Mucosa of stomach (tissue), 1 donor: Measurements from ENCODE around the gene IFT27.

ENCODE experiments used
- H3K27me3 ChIP-seq: one replicate; pipeline ENCODE4 v1.7.0; 2013; ENCODE audit warnings: mild to moderate bottlenecking, low read length; ENCODE audit not compliant: control insufficient read depth, insufficient read depth
- H3K36me3 ChIP-seq: one replicate; pipeline ENCODE4 v1.7.0; 2013; ENCODE audit warnings: low read length; ENCODE audit not compliant: control insufficient read depth, insufficient read depth
- H3K4me1 ChIP-seq: one replicate; pipeline ENCODE4 v1.7.0; 2013; ENCODE audit warnings: mild to moderate bottlenecking, low read length; ENCODE audit not compliant: control insufficient read depth, insufficient read depth
- H3K4me3 ChIP-seq: one replicate; pipeline ENCODE4 v1.7.0; 2013; ENCODE audit warnings: low read length
- H3K9ac ChIP-seq: one replicate; pipeline ENCODE4 v1.7.0; 2013; ENCODE audit warnings: mild to moderate bottlenecking, low read length, moderate library complexity
- H3K9me3 ChIP-seq: one replicate; pipeline ENCODE4 v1.7.0; 2013; ENCODE audit warnings: mild to moderate bottlenecking, low read length, moderate library complexity; ENCODE audit not compliant: control insufficient read depth
- donor health status: Pancreatic carcinoma.

Gene IFT27

DNA sequence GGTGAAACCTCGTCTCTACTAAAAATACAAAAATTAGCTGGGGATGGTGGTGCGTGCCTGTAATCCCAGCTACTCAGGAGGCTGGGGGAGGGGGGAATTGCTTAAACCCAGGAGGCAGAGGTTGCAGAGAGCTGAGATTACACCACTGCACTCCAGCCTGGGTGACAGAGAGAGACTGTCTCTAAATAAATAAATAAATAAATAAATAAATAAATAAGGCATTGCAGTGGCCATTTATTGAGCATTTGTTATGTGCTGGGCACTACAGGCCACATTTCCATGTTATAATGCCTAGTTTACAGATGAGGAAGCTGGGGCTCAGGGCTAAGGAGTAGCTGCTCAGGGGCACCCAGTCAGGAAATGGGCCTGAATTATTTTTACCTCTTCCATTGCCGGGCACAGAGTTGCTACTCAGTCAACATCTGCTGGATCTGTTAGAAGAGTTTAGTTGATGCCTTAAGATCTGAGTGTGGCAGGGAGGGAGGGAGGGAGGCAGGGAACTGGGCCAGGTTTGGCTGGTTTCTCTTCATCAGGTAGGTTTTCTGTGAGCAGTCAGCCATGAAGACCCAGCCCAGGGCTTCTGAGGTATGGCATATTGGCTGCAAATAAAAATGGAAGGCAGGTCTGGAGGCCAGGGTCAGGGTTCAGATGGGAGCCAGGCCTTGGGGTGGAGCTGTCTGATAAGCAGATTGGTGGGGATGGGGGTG lies 35.3 kb upstream of the IFT27 start:
- Histone ChIP-seq H3K4me3 (no peak overlapping the region), H3K4me1 (no peaks in the 10 kb centered on the region), H3K27me3 (peaks cover 30% of the 10 kb centered on the region), H3K9me3 (no peaks in the 10 kb centered on the region), H3K36me3 (no peaks in the 10 kb centered on the region), H3K9ac (no peak overlapping the region)

- H3K9ac ChIP-seq: no peak overlapping the region
- no peaks in the 10 kb centered on the region for H3K4me1 ChIP-seq
- peaks cover 20% of the 10 kb centered on the region for H3K27me3 ChIP-seq
- H3K4me3 ChIP-seq: no peak overlapping the region
- H3K9me3 ChIP-seq: no peaks in the 10 kb centered on the region
- no peaks in the 10 kb centered on the region for H3K36me3 ChIP-seq
Measured at GRCh38 chr22:36809351-36809750, 33.4 kb upstream of the IFT27 start.

- H3K4me1 ChIP-seq: no peaks in the 10 kb centered on the region
Measured at GRCh38 chr22:36808721-36809344, 32.9 kb upstream of the IFT27 start.

GRCh38 chr22:36807627-36808026 lies 31.7 kb upstream of the IFT27 start:
- Histone ChIP-seq H3K9me3 (no peaks in the 10 kb centered on the region), H3K4me1 (no peaks in the 10 kb centered on the region), H3K27me3 (peaks cover 8% of the 10 kb centered on the region), H3K4me3 (no peak overlapping the region), H3K9ac (no peak overlapping the region), H3K36me3 (no peaks in the 10 kb centered on the region)

More at GRCh38 chr22:36808721-36809344, 32.9 kb upstream of the IFT27 start:
- no peaks in the 10 kb centered on the region for H3K36me3 ChIP-seq
- H3K27me3 ChIP-seq: peaks cover 14% of the 10 kb centered on the region
- H3K4me3 ChIP-seq: no peak overlapping the region
- no peaks in the 10 kb centered on the region for H3K9me3 ChIP-seq
- H3K9ac ChIP-seq: no peak overlapping the region

DNA sequence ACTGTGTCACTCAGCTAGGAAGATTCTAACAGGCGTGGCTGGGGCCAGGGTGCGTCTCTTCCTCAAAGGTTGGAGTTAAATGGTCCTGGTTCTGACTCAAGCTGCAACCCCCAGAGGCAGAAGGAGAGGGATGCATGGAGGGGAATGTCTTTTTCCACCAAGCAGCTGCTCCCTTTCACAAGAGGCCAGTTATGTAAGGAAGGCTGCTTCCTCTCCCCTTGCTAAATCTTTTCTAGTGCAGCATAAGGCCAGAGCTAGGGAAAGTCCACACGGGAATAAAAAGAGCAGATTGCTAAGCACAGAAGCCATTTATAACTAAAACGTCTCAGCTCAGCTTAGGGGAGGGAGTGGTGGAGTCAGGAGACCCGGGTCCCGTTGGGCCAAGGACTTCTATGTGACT lies 30.9 kb upstream of the IFT27 start:
- H3K4me1 ChIP-seq: no peaks in the 10 kb centered on the region
- H3K4me3 ChIP-seq: no peak overlapping the region
- no peaks in the 10 kb centered on the region for H3K9me3 ChIP-seq
- no peak overlapping the region for H3K9ac ChIP-seq
- peaks cover 8% of the 10 kb centered on the region for H3K27me3 ChIP-seq
- no peaks in the 10 kb centered on the region for H3K36me3 ChIP-seq

GRCh38 chr22:36803358-36803757 lies 27.4 kb upstream of the IFT27 start:
- no peak overlapping the region for H3K4me3 ChIP-seq
- H3K9me3 ChIP-seq: no peaks in the 10 kb centered on the region
- H3K36me3 ChIP-seq: no peaks in the 10 kb centered on the region
- peaks cover 13% of the 10 kb centered on the region for H3K27me3 ChIP-seq
- no peaks in the 10 kb centered on the region for H3K4me1 ChIP-seq
- no peak overlapping the region for H3K9ac ChIP-seq

- H3K27me3 ChIP-seq: peaks cover 4% of the 10 kb centered on the region
Measured at GRCh38 chr22:36798674-36799066, 22.8 kb upstream of the IFT27 start.

GRCh38 chr22:36797911-36798673 lies 22.2 kb upstream of the IFT27 start:
- Histone ChIP-seq H3K4me1 (no peaks in the 10 kb centered on the region), H3K9ac (no peak overlapping the region), H3K4me3 (no peak overlapping the region), H3K36me3 (no peaks in the 10 kb centered on the region), H3K9me3 (no peaks in the 10 kb centered on the region), H3K27me3 (peaks cover 4% of the 10 kb centered on the region)

More at GRCh38 chr22:36798674-36799066, 22.8 kb upstream of the IFT27 start:
- Histone ChIP-seq H3K36me3 (no peaks in the 10 kb centered on the region), H3K9me3 (no peaks in the 10 kb centered on the region), H3K9ac (no peak overlapping the region), H3K4me1 (no peaks in the 10 kb centered on the region), H3K4me3 (no peak overlapping the region)

DNA sequence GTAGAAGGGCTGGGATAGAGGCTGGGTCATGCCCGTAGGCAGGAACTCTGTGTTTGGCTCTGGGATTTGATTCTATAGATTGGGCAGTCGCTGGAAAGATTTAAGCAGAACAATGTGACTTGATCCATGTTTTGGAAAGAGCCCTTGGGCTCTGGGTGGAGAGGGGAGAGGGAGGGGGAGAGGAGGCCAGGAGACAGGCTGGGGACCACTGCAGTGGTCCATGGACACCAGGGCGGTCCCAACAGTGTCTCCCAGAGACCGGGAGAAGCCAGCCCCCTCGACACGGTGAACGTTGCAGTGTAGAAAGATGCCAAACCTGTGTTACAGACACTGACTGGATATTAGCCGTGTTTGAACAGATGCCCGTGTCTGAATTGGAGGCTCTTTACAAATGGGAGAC lies 21.5 kb upstream of the IFT27 start:
- peaks cover 4% of the 10 kb centered on the region for H3K27me3 ChIP-seq
- H3K4me3 ChIP-seq: no peak overlapping the region
- H3K9me3 ChIP-seq: no peaks in the 10 kb centered on the region
- H3K9ac ChIP-seq: no peak overlapping the region
- no peaks in the 10 kb centered on the region for H3K36me3 ChIP-seq
- no peaks in the 10 kb centered on the region for H3K4me1 ChIP-seq

GRCh38 chr22:36796552-36797175 lies 20.7 kb upstream of the IFT27 start:
- Histone ChIP-seq H3K27me3 (peaks cover 4% of the 10 kb centered on the region), H3K4me1 (no peaks in the 10 kb centered on the region), H3K9me3 (no peaks in the 10 kb centered on the region), H3K4me3 (no peak overlapping the region), H3K9ac (no peak overlapping the region), H3K36me3 (no peaks in the 10 kb centered on the region)

GRCh38 chr22:36795633-36796032 lies 19.7 kb upstream of the IFT27 start:
- no peaks in the 10 kb centered on the region for H3K4me1 ChIP-seq
- no peaks in the 10 kb centered on the region for H3K9me3 ChIP-seq
- peaks cover 4% of the 10 kb centered on the region for H3K27me3 ChIP-seq
- no peaks in the 10 kb centered on the region for H3K36me3 ChIP-seq
- no peak overlapping the region for H3K9ac ChIP-seq
- no peak overlapping the region for H3K4me3 ChIP-seq

- Histone ChIP-seq H3K9ac (no peak overlapping the region), H3K36me3 (no peaks in the 10 kb centered on the region), H3K4me3 (no peak overlapping the region), H3K27me3 (peaks cover 16% of the 10 kb centered on the region), H3K9me3 (no peaks in the 10 kb centered on the region), H3K4me1 (no peaks in the 10 kb centered on the region)
Measured at GRCh38 chr22:36790648-36791047, 14.7 kb upstream of the IFT27 start.
